GM19328 (cell line): ENCODE data around the gene RENBP.

ENCODE experiments used
- ATAC-seq: cut with Tn5 transposase; IDR thresholded peaks from one replicate; pipeline ENCODE4 v1.9.1; 2021; ENCODE audit warnings: mild to moderate bottlenecking, moderate library complexity; ENCODE audit not compliant: unreplicated experiment

RENBP gene

DNA sequence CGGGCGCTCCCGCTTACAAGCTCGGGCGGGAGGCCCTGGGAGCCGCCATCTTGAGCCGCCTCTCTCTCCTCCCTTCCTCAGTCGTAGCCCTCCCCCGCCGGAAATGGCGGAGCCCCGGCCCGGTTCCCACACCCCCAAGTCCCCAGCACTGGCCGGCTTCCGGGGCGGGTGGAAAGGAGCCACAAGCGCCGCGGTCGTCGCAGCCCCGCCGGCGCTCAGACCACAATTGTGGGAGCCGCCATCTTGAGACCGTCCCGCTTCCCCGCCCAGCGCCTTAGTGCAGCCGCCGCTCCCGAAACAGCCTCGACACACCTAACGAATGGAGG, 26.6 kb upstream of the RENBP start:
- ATAC-seq = peak; percentile 36

DNA sequence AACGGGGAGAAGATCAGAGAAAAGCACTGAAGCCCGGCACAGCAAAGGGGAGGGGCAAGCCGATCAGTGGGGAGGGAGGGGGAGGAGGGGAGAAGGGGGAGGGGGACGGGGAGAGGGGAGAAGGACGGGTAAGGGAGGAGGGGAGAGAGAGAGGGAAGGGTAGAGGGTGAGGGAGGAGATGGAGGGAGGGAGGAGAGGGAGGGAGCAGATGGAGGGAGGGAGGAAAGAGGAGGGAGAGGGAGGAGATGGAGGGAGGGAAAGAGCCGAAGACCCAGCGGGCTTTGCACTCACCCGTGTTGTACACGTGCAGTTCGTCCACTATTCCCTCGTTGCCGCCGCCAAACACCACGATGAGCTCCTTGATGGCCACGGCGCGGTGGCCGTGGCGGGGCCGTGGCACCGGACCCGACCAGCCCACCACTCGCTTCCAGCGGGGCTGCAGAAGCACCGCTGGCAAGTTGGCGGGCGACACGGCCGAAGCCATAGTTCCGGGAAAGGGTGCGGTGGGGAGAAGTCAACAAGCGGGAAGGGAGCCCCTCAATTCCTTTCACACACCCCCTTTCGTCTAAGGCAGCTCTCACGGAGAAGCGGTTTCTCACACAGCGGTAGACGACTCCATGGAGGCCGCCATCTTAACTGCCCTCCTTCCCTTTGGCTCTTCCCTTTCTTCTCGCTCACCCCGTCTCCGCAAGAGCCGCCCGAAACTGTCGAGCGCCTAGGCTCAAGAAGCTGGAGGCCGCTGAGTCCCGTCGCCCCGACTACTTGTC, 26.1 kb upstream of the RENBP start:
- ATAC-seq = no peak

DNA sequence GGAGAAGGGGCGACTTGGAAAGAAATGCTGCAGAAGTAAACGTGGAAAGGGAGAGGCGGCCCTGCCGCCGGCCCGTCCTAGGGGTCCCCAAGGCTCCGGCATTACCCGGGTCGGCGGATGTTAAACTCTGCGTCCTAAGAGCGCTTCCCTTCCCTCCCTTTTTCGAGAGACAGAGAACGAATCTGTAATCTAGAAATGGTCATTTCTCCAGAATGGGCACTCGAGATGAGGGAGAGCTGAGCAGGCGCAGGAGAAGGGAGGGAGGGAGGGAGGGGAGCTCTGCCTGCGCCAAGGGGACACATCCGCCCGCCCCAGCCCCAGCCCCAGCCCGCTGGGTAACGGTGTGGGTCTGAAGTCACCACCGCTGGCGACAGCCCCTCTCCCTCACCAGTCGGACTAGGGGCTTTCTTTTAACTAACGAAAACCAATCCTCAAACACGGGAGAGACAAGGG, 25.5 kb upstream of the RENBP start:
- ATAC-seq = no peak

DNA sequence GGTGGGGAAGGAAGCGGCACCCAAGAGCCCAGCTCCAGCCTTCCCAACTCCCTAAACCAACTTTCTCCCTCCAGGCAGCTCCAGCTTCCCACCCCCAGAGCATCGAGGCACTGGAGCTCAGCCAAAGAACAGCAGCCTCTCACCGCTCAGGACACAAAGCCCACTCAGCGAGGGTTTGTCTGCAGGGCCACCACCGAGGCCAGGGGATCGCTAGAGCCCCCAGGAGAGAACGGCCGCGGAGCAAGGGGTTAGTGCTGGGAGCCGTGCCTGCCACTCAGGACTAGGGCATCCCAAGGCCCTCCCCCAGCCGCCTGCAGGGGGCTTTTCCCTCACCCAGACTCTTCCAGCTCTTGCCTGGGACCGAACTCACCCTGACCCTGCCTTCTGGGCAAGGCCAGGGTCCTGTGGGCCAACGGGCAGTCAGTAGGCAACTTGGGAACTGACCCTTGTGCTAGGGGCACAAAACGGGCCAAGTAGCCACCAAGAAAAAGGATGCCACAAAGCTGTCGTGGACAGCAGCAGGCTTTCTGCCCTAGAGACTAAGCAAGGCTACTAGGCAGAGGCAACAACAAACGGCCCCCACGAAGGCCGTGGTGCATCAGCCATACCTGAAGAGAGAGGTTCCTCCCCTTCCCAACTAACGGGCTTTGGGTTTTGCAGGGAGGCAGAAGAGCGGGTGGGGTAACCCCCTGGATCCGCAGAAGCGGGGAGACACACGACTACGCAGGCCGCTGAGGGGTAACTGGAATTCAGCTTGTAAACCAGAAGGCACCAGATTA, 24.9 kb upstream of the RENBP start:
- ATAC-seq = no peak

- ATAC-seq = no peak
Measured at GRCh38 chrX:153968754-153969124, 24.3 kb upstream of the RENBP start.

GRCh38 chrX:153968255-153968654, 23.8 kb upstream of the RENBP start:
- ATAC-seq = no peak

GRCh38 chrX:153967536-153968224, 23.2 kb upstream of the RENBP start:
- ATAC-seq = no peak

DNA sequence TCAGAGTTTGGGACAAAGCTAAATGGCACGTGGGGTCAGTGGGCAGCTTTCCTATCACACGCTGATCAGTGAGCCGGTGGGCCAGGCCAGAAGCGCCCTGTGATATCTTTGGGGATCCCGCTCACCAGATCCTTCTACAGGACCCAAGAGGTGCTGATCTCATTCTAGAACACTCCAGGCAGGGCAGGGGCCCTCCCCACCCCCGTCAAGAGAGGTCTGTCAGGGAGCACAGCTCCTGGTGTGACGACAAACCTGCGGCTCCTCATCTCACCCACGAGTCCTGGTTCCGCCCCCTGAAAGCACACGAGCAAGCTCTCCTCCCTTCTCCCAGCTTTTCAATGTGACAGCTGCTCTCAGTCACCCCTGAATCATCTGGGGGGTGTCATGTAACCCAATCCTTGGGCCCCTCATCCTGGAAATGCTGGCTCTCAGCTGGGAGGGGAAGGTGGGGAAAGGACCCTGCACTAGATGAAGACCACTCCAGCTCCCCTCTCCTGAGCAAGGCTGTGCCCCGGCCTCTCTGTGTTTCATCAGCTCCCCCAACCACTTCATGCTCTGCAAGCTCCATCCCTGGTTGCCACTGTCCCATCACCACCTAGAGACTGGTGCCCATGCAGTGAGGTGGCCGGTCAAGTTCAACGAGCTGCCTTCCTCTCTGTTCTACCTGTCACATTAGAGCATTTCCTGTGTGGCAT, 22.5 kb upstream of the RENBP start:
- ATAC-seq = no peak

GRCh38 chrX:153966283-153966688, 21.8 kb upstream of the RENBP start:
- no peak for ATAC-seq

DNA sequence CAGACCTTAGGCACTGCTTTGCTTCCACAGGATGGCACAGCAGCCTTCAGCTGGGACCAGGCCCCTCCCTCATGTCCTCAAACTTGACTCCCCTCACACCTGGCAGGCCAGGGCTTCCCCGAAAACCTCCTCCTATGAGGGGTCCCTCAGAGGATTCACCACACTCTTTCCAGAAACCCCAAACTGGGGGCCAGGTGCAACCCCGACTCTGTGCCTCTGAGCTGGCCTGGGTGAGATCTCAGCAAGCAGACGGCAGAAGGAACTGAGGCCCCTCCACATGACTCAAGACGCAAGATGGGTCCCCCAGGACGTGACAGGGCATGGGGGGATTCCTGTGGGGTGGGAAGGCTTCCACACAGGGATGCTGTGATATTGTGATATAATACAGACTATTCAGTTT, 21.0 kb upstream of the RENBP start:
- ATAC-seq = no peak

DNA sequence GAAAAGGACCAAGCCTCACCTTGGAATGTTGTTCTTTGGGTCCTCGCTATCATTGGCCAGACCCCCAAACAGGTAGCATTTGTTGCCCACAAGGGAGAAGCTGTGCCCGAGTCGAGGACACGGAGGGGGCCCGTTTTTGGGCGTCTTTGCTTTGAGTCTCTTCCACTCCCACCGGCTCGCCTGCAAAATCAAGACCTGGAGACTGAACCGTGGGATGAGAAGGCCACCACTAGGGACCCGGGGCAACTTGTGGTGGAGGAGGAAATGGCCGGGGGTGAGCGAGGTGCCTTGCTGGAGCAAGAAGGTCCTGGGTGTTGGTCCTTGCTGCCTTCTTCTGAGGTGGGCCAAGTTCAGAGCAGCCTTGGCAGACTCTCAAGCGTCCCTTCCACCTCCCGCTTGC, 19.7 kb upstream of the RENBP start:
- ATAC-seq = no peak

DNA sequence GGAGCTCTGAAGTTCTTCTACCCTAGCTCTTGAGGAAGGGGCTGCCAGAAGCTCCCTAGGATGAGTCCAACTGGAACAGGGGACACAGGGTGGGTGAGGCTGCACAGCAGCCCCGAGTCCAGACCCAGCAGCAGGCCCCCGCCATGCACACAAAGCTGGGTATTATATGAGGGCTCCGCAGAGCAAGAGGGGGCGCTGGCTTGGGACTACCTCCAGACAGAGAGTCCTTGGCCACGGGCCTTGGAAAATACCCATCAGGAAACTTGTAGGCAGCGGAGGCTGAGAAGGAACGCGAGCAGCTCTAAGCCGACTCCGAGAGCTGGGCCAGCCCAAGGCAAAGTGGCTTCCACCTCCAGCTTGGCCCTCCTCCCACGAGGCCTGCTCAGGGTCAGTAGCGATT, 19.1 kb upstream of the RENBP start:
- no peak for ATAC-seq

DNA sequence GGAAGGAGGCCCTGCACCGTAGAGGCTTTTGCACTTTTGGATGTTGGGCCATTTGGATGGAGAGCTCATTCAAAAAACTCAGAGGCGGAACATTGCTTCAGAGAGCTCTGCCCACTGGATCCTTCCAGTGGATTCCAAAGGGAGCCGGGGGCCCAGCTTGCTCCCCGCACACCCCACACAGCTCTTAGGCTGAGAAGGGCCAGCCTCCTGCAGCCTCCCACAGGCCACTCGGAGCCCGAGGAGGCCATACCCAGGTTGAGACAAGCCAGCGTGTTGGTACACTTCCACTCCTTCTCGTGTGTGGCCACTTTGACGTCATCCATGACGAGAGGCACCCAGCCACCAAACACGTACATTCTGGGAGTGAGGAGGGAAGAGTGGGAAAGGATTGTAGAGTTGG, 16.8 kb upstream of the RENBP start:
- no peak for ATAC-seq

GRCh38 chrX:153960786-153961185, 16.3 kb upstream of the RENBP start:
- no peak for ATAC-seq

DNA sequence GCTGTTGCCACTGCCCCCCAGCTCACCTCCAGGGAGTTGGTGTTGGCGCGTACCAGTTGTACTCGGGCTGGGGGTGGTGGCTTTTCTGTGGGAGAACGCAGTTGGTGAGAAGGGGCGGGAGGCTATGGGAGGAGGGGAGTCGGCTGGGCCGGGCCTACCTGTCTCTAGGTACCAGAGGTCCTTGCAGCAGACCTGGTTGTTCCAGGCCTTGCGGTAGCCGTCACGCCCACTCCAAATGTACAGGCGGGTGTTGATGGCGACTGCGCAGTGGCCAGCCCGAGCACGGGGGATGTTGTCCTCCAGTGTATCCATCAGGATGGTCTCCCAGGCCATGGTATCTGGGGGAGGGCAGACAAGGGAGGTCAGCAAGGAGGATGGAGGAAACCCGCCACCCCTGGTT, 15.6 kb upstream of the RENBP start:
- no peak for ATAC-seq

GRCh38 chrX:153959649-153960048, 15.2 kb upstream of the RENBP start:
- no peak for ATAC-seq

DNA sequence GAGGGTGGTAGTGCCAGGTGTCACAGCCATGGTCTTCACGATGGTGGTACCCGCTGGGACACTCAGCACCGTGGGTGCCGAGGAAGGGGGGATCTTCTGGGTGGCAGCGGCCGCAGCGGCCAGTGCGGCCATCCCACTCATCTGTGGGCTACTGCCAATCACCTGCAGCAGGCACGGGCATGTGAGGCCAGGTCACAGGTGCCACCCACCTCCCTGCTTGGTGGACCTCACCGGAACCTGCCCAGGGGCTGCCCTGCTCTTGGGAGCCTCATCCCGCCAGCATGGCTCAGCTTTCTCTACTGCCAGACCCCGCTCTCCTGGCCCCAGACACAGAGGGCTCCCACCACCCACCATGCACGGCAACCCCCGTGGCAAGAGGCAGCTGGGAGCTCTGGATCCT, 14.2 kb upstream of the RENBP start:
- ATAC-seq = no peak

DNA sequence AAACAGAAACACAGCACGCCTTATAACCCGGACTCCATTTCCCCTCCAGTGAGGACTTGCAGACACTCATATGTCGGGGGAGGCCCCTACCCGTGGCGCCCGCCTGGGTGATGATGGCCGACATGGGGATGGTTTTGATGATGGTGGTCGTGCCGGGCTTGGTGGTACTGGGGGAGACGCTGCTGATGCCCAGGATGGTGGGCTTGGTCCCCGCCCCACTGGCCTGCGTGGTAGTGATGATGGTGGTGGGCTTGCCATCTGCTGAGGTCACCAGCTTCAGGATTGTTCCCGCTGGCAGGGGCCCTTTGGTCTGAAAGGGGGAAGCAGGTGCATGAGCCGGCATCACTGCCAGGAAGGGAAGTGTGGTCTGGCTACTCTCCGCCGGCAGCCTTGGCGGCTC, 12.8 kb upstream of the RENBP start:
- ATAC-seq = no peak

GRCh38 chrX:153956044-153956907, 11.8 kb upstream of the RENBP start:
- no peak for ATAC-seq

DNA sequence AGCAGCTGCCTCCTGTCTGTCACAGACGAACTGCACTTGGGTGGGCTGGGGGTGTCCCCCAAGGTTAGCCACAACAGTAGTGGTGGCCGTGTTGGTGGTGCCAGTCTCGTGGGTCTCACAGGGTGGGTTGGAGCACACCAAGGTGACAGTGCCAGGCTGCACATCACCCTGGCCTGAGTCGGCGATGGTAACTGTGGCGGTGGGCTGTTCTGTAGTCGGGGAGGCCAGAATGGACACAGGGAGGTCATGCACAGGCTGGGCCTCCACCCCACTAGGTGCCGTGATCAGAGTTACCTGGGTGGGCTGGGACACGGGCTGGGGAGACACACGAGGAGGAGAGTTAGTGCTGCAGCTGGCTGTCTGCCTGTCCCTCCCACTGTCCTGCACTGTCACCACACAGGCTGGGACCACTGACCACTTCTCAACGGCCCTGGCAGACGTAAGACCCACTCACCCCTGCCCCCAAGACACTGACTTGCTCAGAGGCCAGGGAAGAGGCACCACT, 10.8 kb upstream of the RENBP start:
- no peak for ATAC-seq
